Natural killer cell (primary cell): ENCODE measurements around the gene CRACR2A. TPM values are rescaled to one million over a fixed set of nuclear protein-coding genes. Genes with fewer than 3 reads are reported as not detected.

ENCODE experiments used
- ATAC-seq, 3 donors: fragments of 150-1000 bp in 2 of 3; fragments of 200-7000 bp in 1 of 3; cut with Tn5 transposase; 1 replicate in 1 of 3; 2 replicates in 2 of 3; pipeline ENCODE4 v1.10.0; 2021; ENCODE audit warnings: mild to moderate bottlenecking in 2 of 3, moderate library complexity in 2 of 3
- DNase-seq, 2 donors: peaks; one replicate each; pipeline versions ENCODE4 v3.0.0 to v3.0.0-alpha.2; 2013 to 2021; ENCODE audit warnings: mixed read lengths in 1 of 2
- H3K27ac ChIP-seq: one replicate; pipeline ENCODE4 v1.5.1; 2013; ENCODE audit warnings: mild to moderate bottlenecking, low read length
- H3K27me3 ChIP-seq: one replicate; pipeline ENCODE4 v1.6.1; 2013; ENCODE audit warnings: low read length; ENCODE audit not compliant: control insufficient read depth, insufficient read depth
- H3K36me3 ChIP-seq: one replicate; pipeline ENCODE4 v1.6.1; 2013; ENCODE audit warnings: low read length; ENCODE audit not compliant: control insufficient read depth, insufficient read depth
- H3K4me1 ChIP-seq: one replicate; pipeline ENCODE4 v1.6.1; 2013; ENCODE audit warnings: low read length; ENCODE audit not compliant: control insufficient read depth, insufficient read depth
- H3K4me3 ChIP-seq: one replicate; pipeline ENCODE4 v1.5.1; 2013; ENCODE audit warnings: low read length
- H3K9me3 ChIP-seq: one replicate; pipeline ENCODE4 v1.6.1; 2013; ENCODE audit warnings: low read length; ENCODE audit not compliant: control insufficient read depth, insufficient read depth
- H3K27ac Mint-ChIP-seq, 2 donors: one replicate each; pipeline ENCODE4 v1.8.0; 2022; ENCODE audit warnings: mild to moderate bottlenecking in 2 of 2, mixed read lengths in 2 of 2, moderate library complexity in 1 of 2
- H3K27me3 Mint-ChIP-seq, 2 donors: one replicate each; pipeline ENCODE4 v1.8.0; 2022; ENCODE audit warnings: low read depth in 2 of 2, mixed read lengths in 2 of 2
- H3K36me3 Mint-ChIP-seq: one replicate; pipeline ENCODE4 v1.8.0; 2022; ENCODE audit warnings: mixed read lengths
- H3K4me1 Mint-ChIP-seq, 2 donors: one replicate each; pipeline ENCODE4 v1.8.0; 2022; ENCODE audit warnings: mixed read lengths in 2 of 2
- H3K4me3 Mint-ChIP-seq: one replicate; pipeline ENCODE4 v1.8.0; 2022; ENCODE audit warnings: mild to moderate bottlenecking, moderate library complexity, mixed read lengths
- H3K9me3 Mint-ChIP-seq, 2 donors: one replicate each; pipeline ENCODE4 v1.8.0; 2022; ENCODE audit warnings: mixed read lengths in 2 of 2
- WGBS: methylation state at CpG from one replicate; pipeline ENCODE4 v1.1.7; 2013; ENCODE audit warnings: missing lambda C conversion rate; ENCODE audit not compliant: insufficient coverage; 5-methylcytosine and 5-hydroxymethylcytosine counted together
- intact Hi-C: fragments of 100-400 bp; cut with micrococcal nuclease; formaldehyde crosslinking; loops from one replicate; pipeline ENCODE4 v1.14.2; 2022
- total RNA-seq, 4 donors: library from RNA; stranded (reverse); fragments of 120-200 nt in 1 of 4; gene quantifications; one replicate each; pipeline versions ENCODE4 v1.2.3 to v1.2.4, GENCODE V29; 2013 to 2022
- TF ChIP-seq, protein P1 (sequence below): fragments of 200-600 bp; IDR thresholded peaks from one replicate; pipeline ENCODE4 v1.8.0; 2022; ENCODE audit warnings: antibody characterized with exemption

CRACR2A gene
- total RNA-seq, 3 donors from 2014 or later (not counting 1 experiment from before 2014, with no cell fraction given), result 59.8 to 94.4 (median 80.5) TPM

DNA sequence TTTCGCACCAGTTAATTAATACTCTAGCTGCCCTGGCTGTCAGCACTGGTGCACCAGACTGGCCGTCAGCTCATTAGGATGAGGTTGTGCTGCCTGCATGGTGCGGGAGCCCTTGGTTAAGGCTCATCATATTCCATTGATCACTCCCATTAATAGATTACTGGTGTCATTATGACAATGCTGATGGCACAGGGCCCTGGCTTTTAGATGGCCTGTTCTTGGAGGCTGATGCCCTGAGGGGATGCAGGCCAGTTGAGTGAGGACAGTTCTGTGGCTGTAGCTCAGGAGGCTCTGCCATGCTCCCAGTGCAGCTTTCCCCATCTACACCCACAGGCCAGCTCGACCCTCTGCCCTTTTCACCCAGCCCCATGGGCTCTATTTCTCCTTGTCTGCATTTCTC, 135.3 kb downstream of the CRACR2A start:
- TF ChIP-seq, protein P1, sequence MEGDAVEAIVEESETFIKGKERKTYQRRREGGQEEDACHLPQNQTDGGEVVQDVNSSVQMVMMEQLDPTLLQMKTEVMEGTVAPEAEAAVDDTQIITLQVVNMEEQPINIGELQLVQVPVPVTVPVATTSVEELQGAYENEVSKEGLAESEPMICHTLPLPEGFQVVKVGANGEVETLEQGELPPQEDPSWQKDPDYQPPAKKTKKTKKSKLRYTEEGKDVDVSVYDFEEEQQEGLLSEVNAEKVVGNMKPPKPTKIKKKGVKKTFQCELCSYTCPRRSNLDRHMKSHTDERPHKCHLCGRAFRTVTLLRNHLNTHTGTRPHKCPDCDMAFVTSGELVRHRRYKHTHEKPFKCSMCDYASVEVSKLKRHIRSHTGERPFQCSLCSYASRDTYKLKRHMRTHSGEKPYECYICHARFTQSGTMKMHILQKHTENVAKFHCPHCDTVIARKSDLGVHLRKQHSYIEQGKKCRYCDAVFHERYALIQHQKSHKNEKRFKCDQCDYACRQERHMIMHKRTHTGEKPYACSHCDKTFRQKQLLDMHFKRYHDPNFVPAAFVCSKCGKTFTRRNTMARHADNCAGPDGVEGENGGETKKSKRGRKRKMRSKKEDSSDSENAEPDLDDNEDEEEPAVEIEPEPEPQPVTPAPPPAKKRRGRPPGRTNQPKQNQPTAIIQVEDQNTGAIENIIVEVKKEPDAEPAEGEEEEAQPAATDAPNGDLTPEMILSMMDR, result no peak
- intact Hi-C loops, result no loop called here
- no peak for ATAC-seq
- Histone ChIP-seq H3K36me3 (peaks cover 75% of the 10 kb centered on the region), H3K9me3 (no peaks in the 10 kb centered on the region), H3K27ac (no peak overlapping the region), H3K27me3 (no peaks in the 10 kb centered on the region), H3K4me1 (no peaks in the 10 kb centered on the region), H3K4me3 (no peak overlapping the region)
- WGBS, result 96% methylated on average over 4 of the region's 4 CpGs
- DNase-seq, result no peak
- peaks cover 8% of the 10 kb centered on the region for H3K36me3 Mint-ChIP-seq
- H3K9me3 Mint-ChIP-seq, result no peaks in the 10 kb centered on the region
- no peak overlapping the region for H3K27ac Mint-ChIP-seq
- H3K4me1 Mint-ChIP-seq, result peaks cover 4 to 8% of the 10 kb centered on the region in 2 donors
- H3K27me3 Mint-ChIP-seq, result no peaks in the 10 kb centered on the region
- H3K4me3 Mint-ChIP-seq, result no peak overlapping the region

DNA sequence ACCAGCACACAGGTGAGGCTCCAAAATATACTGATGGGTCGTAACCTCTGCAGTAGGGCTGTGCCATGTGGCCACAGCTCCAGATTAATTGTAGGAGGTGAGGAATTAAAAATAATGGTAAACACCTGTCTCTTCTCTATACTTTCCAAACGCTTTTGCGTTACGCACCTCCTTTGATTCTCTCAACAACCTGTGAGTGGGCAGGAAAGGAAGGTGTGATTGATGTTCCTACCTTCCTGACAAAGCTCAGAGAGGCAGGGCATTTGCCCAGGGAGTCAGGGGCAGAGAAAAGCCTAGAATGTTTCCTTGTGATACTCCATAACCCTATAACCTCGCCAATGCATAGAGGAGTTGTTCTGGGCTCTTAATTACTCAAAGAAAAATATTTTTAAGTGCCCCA, 137.0 kb downstream of the CRACR2A start:
- WGBS, result 100% methylated on average over 1 of the region's 5 CpGs

DNA sequence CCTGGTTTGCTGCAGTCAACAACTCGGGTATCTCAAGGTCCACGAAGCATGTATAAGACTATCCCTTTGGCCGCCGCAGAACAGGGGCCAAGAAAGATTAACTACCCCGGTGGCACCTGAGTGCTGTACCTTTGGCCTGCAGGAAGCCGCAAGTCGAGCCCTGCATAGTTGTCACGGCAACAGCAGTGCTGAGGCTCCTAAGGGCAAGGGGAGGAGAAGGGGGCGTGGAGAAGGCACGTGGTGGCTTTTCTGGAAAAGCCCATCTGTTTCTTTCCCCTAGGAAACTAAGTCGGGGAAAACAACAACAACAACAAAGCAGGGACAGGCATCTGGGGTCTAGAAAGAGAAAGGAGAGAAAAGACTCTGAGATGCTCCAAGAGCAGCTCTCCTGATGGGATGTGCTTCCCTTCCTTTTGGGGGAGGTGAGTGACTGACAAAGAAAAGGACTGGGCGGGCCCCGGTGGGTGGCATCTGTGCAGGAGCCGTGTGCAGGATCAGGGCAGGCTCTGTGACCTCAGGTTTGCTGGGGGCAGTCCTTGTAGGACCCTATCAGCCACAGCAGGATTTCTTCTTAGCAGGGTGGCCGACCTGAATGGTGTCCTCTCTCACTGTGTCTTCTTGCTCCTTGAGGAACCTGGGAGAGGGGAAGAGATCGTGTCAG, 138.0 kb downstream of the CRACR2A start:
- intact Hi-C loops, result no loop called here
- WGBS, result 97% methylated on average over 16 of the region's 16 CpGs

More for the DNA sequence above, 137.0 kb downstream of the CRACR2A start:
- no peaks in the 10 kb centered on the region for H3K4me1 ChIP-seq
- H3K9me3 ChIP-seq, result no peaks in the 10 kb centered on the region
- H3K9me3 Mint-ChIP-seq, result no peaks in the 10 kb centered on the region
- intact Hi-C loops, result no loop called here
- H3K36me3 Mint-ChIP-seq, result peaks cover 5% of the 10 kb centered on the region
- peak overlapping the region in 1 of 2 donors; percentile 30 for H3K27ac Mint-ChIP-seq
- H3K27ac ChIP-seq, result no peak overlapping the region
- H3K4me3 Mint-ChIP-seq, result no peak overlapping the region
- H3K27me3 ChIP-seq, result no peaks in the 10 kb centered on the region
- peaks cover 68% of the 10 kb centered on the region for H3K36me3 ChIP-seq
- no peak for DNase-seq
- TF ChIP-seq, protein P1, result no peak
- peaks cover 4 to 7% of the 10 kb centered on the region in 2 donors for H3K4me1 Mint-ChIP-seq
- no peak for ATAC-seq
- no peak overlapping the region for H3K4me3 ChIP-seq
- H3K27me3 Mint-ChIP-seq, result no peaks in the 10 kb centered on the region

More for the DNA sequence above, 138.0 kb downstream of the CRACR2A start:
- Histone ChIP-seq H3K36me3 (peaks cover 62% of the 10 kb centered on the region), H3K27ac (no peak overlapping the region), H3K9me3 (no peaks in the 10 kb centered on the region), H3K4me1 (no peaks in the 10 kb centered on the region), H3K4me3 (no peak overlapping the region), H3K27me3 (no peaks in the 10 kb centered on the region)
- Mint-ChIP-seq H3K4me3 (no peak overlapping the region), H3K36me3 (peaks cover 2% of the 10 kb centered on the region), H3K27me3 (no peaks in the 10 kb centered on the region), H3K9me3 (no peaks in the 10 kb centered on the region), H3K27ac (peak overlapping the region; percentile 9 to 30), H3K4me1 (peaks cover 0 to 4% of the 10 kb centered on the region in 2 donors)
- TF ChIP-seq, protein P1, result no peak
- DNase-seq (no peak), ATAC-seq (no peak)
